ENCODE data around the gene ATXN10.

Gene ATXN10

GRCh38 chr22:45837508-45837907 lies 165.9 kb downstream of the ATXN10 start:
- H3K36me3 ChIP-seq (ENCODE audit: insufficient read depth, low read length), result no peaks in the 10 kb centered on the region
- H3K27me3 ChIP-seq (ENCODE audit: control insufficient read depth in 1 of 2, insufficient read depth in 2 of 2, low read length in 2 of 2), result no peaks in the 10 kb centered on the region
- H3K9ac ChIP-seq (ENCODE audit: low read length), result no peak overlapping the region
- no peak overlapping the region for H3K4me3 ChIP-seq (ENCODE audit: low read depth in 1 of 2, low read length in 2 of 2)
- H3K9me3 ChIP-seq (ENCODE audit: low read length), result no peaks in the 10 kb centered on the region
- no peaks in the 10 kb centered on the region for H3K4me1 ChIP-seq (ENCODE audit: insufficient read depth, low read length)
- H3K27ac ChIP-seq (ENCODE audit: low read depth, low read length), result no peak overlapping the region

GRCh38 chr22:45838305-45838887 lies 166.8 kb downstream of the ATXN10 start:
- Histone ChIP-seq H3K9ac (ENCODE audit: low read length) (no peak overlapping the region), H3K27ac (ENCODE audit: low read depth, low read length) (no peak overlapping the region), H3K27me3 (ENCODE audit: control insufficient read depth in 1 of 2, insufficient read depth in 2 of 2, low read length in 2 of 2) (no peaks in the 10 kb centered on the region), H3K9me3 (ENCODE audit: low read length) (no peaks in the 10 kb centered on the region), H3K36me3 (ENCODE audit: insufficient read depth, low read length) (no peaks in the 10 kb centered on the region), H3K4me3 (ENCODE audit: low read depth in 1 of 2, low read length in 2 of 2) (no peak overlapping the region), H3K4me1 (ENCODE audit: insufficient read depth, low read length) (no peaks in the 10 kb centered on the region)

- Histone ChIP-seq H3K27ac (ENCODE audit: low read depth, low read length) (no peak overlapping the region), H3K36me3 (ENCODE audit: insufficient read depth, low read length) (peaks cover 8% of the 10 kb centered on the region), H3K9ac (ENCODE audit: low read length) (no peak overlapping the region), H3K27me3 (ENCODE audit: control insufficient read depth in 1 of 2, insufficient read depth in 2 of 2, low read length in 2 of 2) (no peaks in the 10 kb centered on the region), H3K9me3 (ENCODE audit: low read length) (no peaks in the 10 kb centered on the region), H3K4me3 (ENCODE audit: low read depth in 1 of 2, low read length in 2 of 2) (no peak overlapping the region), H3K4me1 (ENCODE audit: insufficient read depth, low read length) (no peaks in the 10 kb centered on the region)
Observed at GRCh38 chr22:45840483-45840882, 168.8 kb downstream of the ATXN10 start.

- H3K9ac ChIP-seq (ENCODE audit: low read length), result no peak overlapping the region
- H3K4me1 ChIP-seq (ENCODE audit: insufficient read depth, low read length), result no peaks in the 10 kb centered on the region
- H3K27me3 ChIP-seq (ENCODE audit: control insufficient read depth in 1 of 2, insufficient read depth in 2 of 2, low read length in 2 of 2), result no peaks in the 10 kb centered on the region
- no peaks in the 10 kb centered on the region for H3K9me3 ChIP-seq (ENCODE audit: low read length)
- no peak overlapping the region for H3K27ac ChIP-seq (ENCODE audit: low read depth, low read length)
- no peak overlapping the region for H3K4me3 ChIP-seq (ENCODE audit: low read depth in 1 of 2, low read length in 2 of 2)
- peaks cover 8% of the 10 kb centered on the region for H3K36me3 ChIP-seq (ENCODE audit: insufficient read depth, low read length)
Observed at GRCh38 chr22:45842291-45842991, 170.8 kb downstream of the ATXN10 start.

GRCh38 chr22:45843031-45843430 lies 171.4 kb downstream of the ATXN10 start:
- H3K9ac ChIP-seq (ENCODE audit: low read length), result no peak overlapping the region
- H3K36me3 ChIP-seq (ENCODE audit: insufficient read depth, low read length), result peaks cover 8% of the 10 kb centered on the region
- H3K27ac ChIP-seq (ENCODE audit: low read depth, low read length), result no peak overlapping the region
- H3K9me3 ChIP-seq (ENCODE audit: low read length), result no peaks in the 10 kb centered on the region
- no peak overlapping the region for H3K4me3 ChIP-seq (ENCODE audit: low read depth in 1 of 2, low read length in 2 of 2)
- no peaks in the 10 kb centered on the region for H3K4me1 ChIP-seq (ENCODE audit: insufficient read depth, low read length)
- H3K27me3 ChIP-seq (ENCODE audit: control insufficient read depth in 1 of 2, insufficient read depth in 2 of 2, low read length in 2 of 2), result no peaks in the 10 kb centered on the region

GRCh38 chr22:45843986-45844385 lies 172.4 kb downstream of the ATXN10 start:
- Histone ChIP-seq H3K27me3 (ENCODE audit: control insufficient read depth in 1 of 2, insufficient read depth in 2 of 2, low read length in 2 of 2) (no peaks in the 10 kb centered on the region), H3K4me1 (ENCODE audit: insufficient read depth, low read length) (no peaks in the 10 kb centered on the region), H3K27ac (ENCODE audit: low read depth, low read length) (no peak overlapping the region), H3K9me3 (ENCODE audit: low read length) (no peaks in the 10 kb centered on the region), H3K4me3 (ENCODE audit: low read depth in 1 of 2, low read length in 2 of 2) (no peak overlapping the region), H3K36me3 (ENCODE audit: insufficient read depth, low read length) (peaks cover 8% of the 10 kb centered on the region), H3K9ac (ENCODE audit: low read length) (no peak overlapping the region)

- H3K9me3 ChIP-seq (ENCODE audit: low read length), result no peaks in the 10 kb centered on the region
- H3K4me3 ChIP-seq (ENCODE audit: low read depth in 1 of 2, low read length in 2 of 2), result no peak overlapping the region
- H3K27ac ChIP-seq (ENCODE audit: low read depth, low read length), result no peak overlapping the region
- H3K27me3 ChIP-seq (ENCODE audit: control insufficient read depth in 1 of 2, insufficient read depth in 2 of 2, low read length in 2 of 2), result no peaks in the 10 kb centered on the region
- no peaks in the 10 kb centered on the region for H3K4me1 ChIP-seq (ENCODE audit: insufficient read depth, low read length)
- H3K9ac ChIP-seq (ENCODE audit: low read length), result no peak overlapping the region
- peaks cover 8% of the 10 kb centered on the region for H3K36me3 ChIP-seq (ENCODE audit: insufficient read depth, low read length)
Observed at GRCh38 chr22:45845076-45845487, 173.4 kb downstream of the ATXN10 start.

GRCh38 chr22:45846952-45847351 lies 175.3 kb downstream of the ATXN10 start:
- H3K4me1 ChIP-seq (ENCODE audit: insufficient read depth, low read length), result no peaks in the 10 kb centered on the region
- peaks cover 8% of the 10 kb centered on the region for H3K36me3 ChIP-seq (ENCODE audit: insufficient read depth, low read length)
- no peak overlapping the region for H3K4me3 ChIP-seq (ENCODE audit: low read depth in 1 of 2, low read length in 2 of 2)
- no peak overlapping the region for H3K27ac ChIP-seq (ENCODE audit: low read depth, low read length)
- H3K27me3 ChIP-seq (ENCODE audit: control insufficient read depth in 1 of 2, insufficient read depth in 2 of 2, low read length in 2 of 2), result no peaks in the 10 kb centered on the region
- no peaks in the 10 kb centered on the region for H3K9me3 ChIP-seq (ENCODE audit: low read length)
- no peak overlapping the region for H3K9ac ChIP-seq (ENCODE audit: low read length)

- H3K27ac ChIP-seq (ENCODE audit: low read depth, low read length), result no peak overlapping the region
- H3K36me3 ChIP-seq (ENCODE audit: insufficient read depth, low read length), result peaks cover 8% of the 10 kb centered on the region
- no peak overlapping the region for H3K9ac ChIP-seq (ENCODE audit: low read length)
- H3K4me3 ChIP-seq (ENCODE audit: low read depth in 1 of 2, low read length in 2 of 2), result no peak overlapping the region
- no peaks in the 10 kb centered on the region for H3K4me1 ChIP-seq (ENCODE audit: insufficient read depth, low read length)
- H3K27me3 ChIP-seq (ENCODE audit: control insufficient read depth in 1 of 2, insufficient read depth in 2 of 2, low read length in 2 of 2), result no peaks in the 10 kb centered on the region
- H3K9me3 ChIP-seq (ENCODE audit: low read length), result no peaks in the 10 kb centered on the region
Observed at GRCh38 chr22:45848904-45849303, 177.3 kb downstream of the ATXN10 start.

- Histone ChIP-seq H3K4me3 (ENCODE audit: low read depth in 1 of 2, low read length in 2 of 2) (no peak overlapping the region), H3K36me3 (ENCODE audit: insufficient read depth, low read length) (no peaks in the 10 kb centered on the region), H3K9ac (ENCODE audit: low read length) (no peak overlapping the region), H3K27ac (ENCODE audit: low read depth, low read length) (no peak overlapping the region), H3K27me3 (ENCODE audit: control insufficient read depth in 1 of 2, insufficient read depth in 2 of 2, low read length in 2 of 2) (no peaks in the 10 kb centered on the region), H3K9me3 (ENCODE audit: low read length) (no peaks in the 10 kb centered on the region), H3K4me1 (ENCODE audit: insufficient read depth, low read length) (no peaks in the 10 kb centered on the region)
Observed at GRCh38 chr22:45852826-45853225, 181.2 kb downstream of the ATXN10 start.

- Histone ChIP-seq H3K27ac (ENCODE audit: low read depth, low read length) (no peak overlapping the region), H3K36me3 (ENCODE audit: insufficient read depth, low read length) (no peaks in the 10 kb centered on the region), H3K4me1 (ENCODE audit: insufficient read depth, low read length) (no peaks in the 10 kb centered on the region), H3K9ac (ENCODE audit: low read length) (no peak overlapping the region), H3K9me3 (ENCODE audit: low read length) (no peaks in the 10 kb centered on the region), H3K27me3 (ENCODE audit: control insufficient read depth in 1 of 2, insufficient read depth in 2 of 2, low read length in 2 of 2) (no peaks in the 10 kb centered on the region), H3K4me3 (ENCODE audit: low read depth in 1 of 2, low read length in 2 of 2) (no peak overlapping the region)
Observed at GRCh38 chr22:45855961-45856360, 184.3 kb downstream of the ATXN10 start.

- H3K27me3 ChIP-seq (ENCODE audit: control insufficient read depth in 1 of 2, insufficient read depth in 2 of 2, low read length in 2 of 2), result no peaks in the 10 kb centered on the region
- peaks cover 2% of the 10 kb centered on the region for H3K9me3 ChIP-seq (ENCODE audit: low read length)
- H3K4me1 ChIP-seq (ENCODE audit: insufficient read depth, low read length), result no peaks in the 10 kb centered on the region
- no peaks in the 10 kb centered on the region for H3K36me3 ChIP-seq (ENCODE audit: insufficient read depth, low read length)
- no peak overlapping the region for H3K9ac ChIP-seq (ENCODE audit: low read length)
- no peak overlapping the region for H3K27ac ChIP-seq (ENCODE audit: low read depth, low read length)
- H3K4me3 ChIP-seq (ENCODE audit: low read depth in 1 of 2, low read length in 2 of 2), result no peak overlapping the region
Observed at GRCh38 chr22:45857519-45857918, 185.9 kb downstream of the ATXN10 start.
